ENCODE results near the gene TTLL11.

- TF ChIP-seq CTCF (IDR thresholded peaks at IDR 0.05) (no peak), EZH2phosphoT487 (IDR thresholded peaks at IDR 0.05) (no peak)
Observed at GRCh38 chr9:122004589-122004988, 88.5 kb downstream of the TTLL11 start.

Data from neural progenitor cell (in vitro differentiated cells).